GM12878 (cell line): ENCODE measurements around the gene ARHGAP26. TPM values are rescaled to one million over a fixed set of nuclear protein-coding genes. Genes with fewer than 3 reads are reported as not detected.

Source experiments
- ATAC-seq: fragments of 200-7000 bp; cut with Tn5 transposase; 3 replicates; pipeline ENCODE4 v1.9.1; 2020; ENCODE audit warnings: mild to moderate bottlenecking, moderate library complexity
- BruUV-seq: library from RNA; stranded (reverse); fragments of 400-500 nt; replicated peaks from 2 replicates; lab custom pipeline; 2021; lab: Mats Ljungman, UMichigan
- CTCF ChIA-PET: fragments of 300-600 bp; sonication (Branson Sonifier 250); formaldehyde crosslinking; extraction: SDS; loops from one replicate; lab custom pipeline; 2021; ENCODE audit warnings: inconsistent platforms; lab: Yijun Ruan, JAX
- POLR2A ChIA-PET: fragments of 350-600 bp; formaldehyde crosslinking; extraction: SDS; loops from one replicate; lab custom pipeline; 2021; ENCODE audit warnings: inconsistent platforms; lab: Charles Lee
- RAD21 ChIA-PET: fragments of 300-600 bp; sonication (Branson Sonifier 250); formaldehyde crosslinking; loops from one replicate; lab custom pipeline; 2023; ENCODE audit warnings: antibody characterized with exemption; ENCODE audit not compliant: unreplicated experiment; lab: Charles Lee
- SMC1A ChIA-PET: fragments of 300-600 bp; sonication (Branson Sonifier 250); formaldehyde crosslinking; loops from one replicate; lab custom pipeline; 2023; ENCODE audit not compliant: unreplicated experiment, uncharacterized antibody; lab: Charles Lee
- DNase-seq: peaks from one replicate; pipeline ENCODE4 v3.0.0-alpha.2; 2011; ENCODE audit warnings: low read depth, low spot score
- FAIRE-seq: peaks from 3 replicates; lab custom pipeline; 2011; peaks lifted over from hg19 to GRCh38; lab: Jason Lieb, UNC
- H2AFZ ChIP-seq: 2 replicates; pipeline ENCODE4 v1.6.0; 2011; ENCODE audit warnings: low read depth, low read length, control low read depth; ENCODE audit not compliant: control insufficient read depth
- H3K27ac ChIP-seq: 2 replicates; pipeline ENCODE4 v1.5.1; 2011; ENCODE audit warnings: control low read depth; ENCODE audit not compliant: control insufficient read depth, insufficient read depth
- H3K27me3 ChIP-seq, 2 experiments: replicated peaks in 1 of 2; 2 replicates each; pipeline versions ENCODE4 v1.6.0 to v1.6.1; 2011; ENCODE audit warnings: low read length in 1 of 2; ENCODE audit not compliant: control insufficient read depth in 2 of 2, insufficient read depth in 2 of 2
- H3K36me3 ChIP-seq, 2 experiments: 2 replicates each; pipeline ENCODE4 v1.5.1; 2011; ENCODE audit warnings: low read length in 1 of 2; ENCODE audit not compliant: control insufficient read depth in 2 of 2, insufficient read depth in 2 of 2
- H3K4me1 ChIP-seq: 2 replicates; pipeline ENCODE4 v1.6.1; 2011; ENCODE audit warnings: mild to moderate bottlenecking, low read length, moderate library complexity, mixed read lengths; ENCODE audit not compliant: control insufficient read depth, insufficient read depth
- H3K4me2 ChIP-seq: 2 replicates; pipeline ENCODE4 v1.6.0; 2011; ENCODE audit warnings: control low read depth; ENCODE audit not compliant: control insufficient read depth, insufficient read depth
- H3K4me3 ChIP-seq: fragments of 200-600 bp; sonication (generic); 2 replicates; pipeline ENCODE4 v1.5.1; 2016
- H3K79me2 ChIP-seq: 2 replicates; pipeline ENCODE4 v1.6.0; 2011; ENCODE audit warnings: low read length; ENCODE audit not compliant: control insufficient read depth, insufficient read depth
- H3K9ac ChIP-seq: 2 replicates; pipeline ENCODE4 v1.8.0; 2011; ENCODE audit warnings: low read length, control low read depth, mixed read lengths; ENCODE audit not compliant: control insufficient read depth, insufficient read depth
- H3K9me3 ChIP-seq: replicated peaks from 3 replicates; pipeline ENCODE4 v1.5.1; 2011; ENCODE audit warnings: mild to moderate bottlenecking, low read length; ENCODE audit not compliant: control insufficient read depth, insufficient read depth
- H4K20me1 ChIP-seq: 2 replicates; pipeline ENCODE4 v1.6.0; 2011; ENCODE audit not compliant: control insufficient read depth, insufficient read depth
- BMI1 ChIP-seq: fragments of 450-650 bp; IDR thresholded peaks from 2 replicates; pipeline ENCODE4 v1.6.1; 2016; ENCODE audit warnings: mild to moderate bottlenecking, moderate library complexity, borderline replicate concordance
- CREB1 ChIP-seq: IDR thresholded peaks from 2 replicates; pipeline ENCODE4 v1.6.1; 2012; ENCODE audit warnings: low read depth, mild to moderate bottlenecking, inconsistent platforms
- EED ChIP-seq: sonication (generic); IDR thresholded peaks from 2 replicates; pipeline ENCODE4 v1.6.1; 2016; ENCODE audit warnings: antibody characterized with exemption, low read depth
- FOXK2 ChIP-seq: fragments of 450-650 bp; IDR thresholded peaks from 2 replicates; pipeline ENCODE4 v1.6.1; 2017; ENCODE audit warnings: mild to moderate bottlenecking, moderate library complexity
- IKZF1 ChIP-seq: fragments of 450-650 bp; conservative IDR thresholded peaks from 2 replicates; pipeline ENCODE4 v1.6.1; 2017; ENCODE audit warnings: antibody characterized with exemption, mild to moderate bottlenecking
- MTA2 ChIP-seq: fragments of 450-650 bp; IDR thresholded peaks from 2 replicates; pipeline ENCODE4 v1.6.1; 2016; ENCODE audit warnings: low read depth, mild to moderate bottlenecking, moderate library complexity
- NBN ChIP-seq: fragments of 450-650 bp; IDR thresholded peaks from 2 replicates; pipeline ENCODE4 v1.6.1; 2016
- RAD21 ChIP-seq: IDR thresholded peaks from 2 replicates; pipeline ENCODE4 v1.6.1; 2011; ENCODE audit warnings: mild to moderate bottlenecking, low read depth, low read length, moderate library complexity; ENCODE audit not compliant: insufficient read depth
- RBBP5 ChIP-seq: fragments of 200-600 bp; sonication (generic); conservative IDR thresholded peaks from 2 replicates; pipeline ENCODE4 v1.6.1; 2016
- SIN3A ChIP-seq: IDR thresholded peaks from 2 replicates; pipeline ENCODE4 v1.6.1; 2012; ENCODE audit warnings: low read depth, low read length, improper control_type of control experiment
- SIX5 ChIP-seq: IDR thresholded peaks from 2 replicates; pipeline ENCODE4 v1.6.1; 2011; ENCODE audit warnings: mild to moderate bottlenecking, low read depth, low read length, moderate library complexity; ENCODE audit not compliant: severe bottlenecking
- SMC3 ChIP-seq: IDR thresholded peaks from 2 replicates; pipeline ENCODE4 v1.6.1; 2011; ENCODE audit warnings: low read length, improper control_type of control experiment, borderline replicate concordance
- SPI1 ChIP-seq: IDR thresholded peaks from 2 replicates; pipeline ENCODE4 v1.6.1; 2011; ENCODE audit warnings: low read depth, mild to moderate bottlenecking, low read length, moderate library complexity, borderline replicate concordance; ENCODE audit not compliant: insufficient read depth
- SUPT20H ChIP-seq: IDR thresholded peaks from 2 replicates; pipeline ENCODE4 v1.6.1; 2011; ENCODE audit warnings: low read depth, mild to moderate bottlenecking, low read length, moderate library complexity, borderline replicate concordance; ENCODE audit not compliant: control insufficient read depth
- ZNF622 ChIP-seq: fragments of 450-650 bp; IDR thresholded peaks from 2 replicates; pipeline ENCODE4 v1.6.1; 2017; ENCODE audit warnings: mild to moderate bottlenecking, inconsistent platforms
- WGBS: methylation state at CpG from one replicate; pipeline ENCODE4 v1.1.6; 2016; ENCODE audit warnings: low lambda C conversion rate; ENCODE audit not compliant: insufficient replicate concordance, insufficient coverage; ENCODE audit errors: missing lambda C conversion rate; 5-methylcytosine and 5-hydroxymethylcytosine counted together
- in situ Hi-C: fragments of 300-500 bp; cut with MboI; formaldehyde crosslinking; loops from 9 replicates; pipeline ENCODE4 v1.14.3; 2018; ENCODE audit warnings: mixed read lengths
- intact Hi-C: fragments of 100-400 bp; cut with micrococcal nuclease; formaldehyde crosslinking; loops from one replicate; pipeline ENCODE4 v1.14.2; 2022; ENCODE audit not compliant: unreplicated experiment
- polyA plus RNA-seq, 11 experiments: library from polyadenylated mRNA; depleted of rRNA in 4 of 11; unstranded in 6 of 11; stranded (reverse) in 5 of 11; fragments of >200 nt; fragmentation: Nextera tagmentation in 4 of 11; fragmentation: Illumina TruSeq in 1 of 11; extraction: Ambion mirVana in 4 of 11; extraction: Trizol in 1 of 11; gene quantifications; 1 replicate in 1 of 11; 2 replicates in 10 of 11; pipeline versions ENCODE4 v1.2.1 to v1.2.3, GENCODE V29; 2011 to 2016; ENCODE audit warnings: inconsistent platforms in 2 of 11, missing spikeins in 2 of 11, low read depth in 1 of 11
- total RNA-seq, 4 experiments: library from RNA; depleted of rRNA in 3 of 4; stranded (reverse); fragments of >200 nt in 3 of 4; fragmentation: Illumina TruSeq in 1 of 4; extraction: Trizol in 1 of 4; gene quantifications; 2 replicates each; pipeline versions ENCODE4 v1.2.1 to v1.2.3, GENCODE V29; 2013 to 2021
- TF ChIP-seq, protein P1 (sequence below), 3 experiments: IDR thresholded peaks in 2 of 3; conservative IDR thresholded peaks in 1 of 3; 2 replicates each; pipeline ENCODE4 v1.5.1; 2011; ENCODE audit warnings: low read depth in 3 of 3, low read length in 3 of 3, mild to moderate bottlenecking in 3 of 3, control low read depth in 2 of 3, moderate library complexity in 2 of 3, inconsistent platforms in 1 of 3, mixed read lengths in 1 of 3; ENCODE audit not compliant: control insufficient read depth in 2 of 3, insufficient read depth in 1 of 3; ENCODE audit errors: extremely low read depth in 1 of 3
- TF ChIP-seq, protein P2 (sequence below): fragments of 450-650 bp; IDR thresholded peaks from 2 replicates; pipeline ENCODE4 v1.6.1; 2017; ENCODE audit warnings: mild to moderate bottlenecking, low read depth, inconsistent platforms; ENCODE audit not compliant: poor library complexity, severe bottlenecking

The ARHGAP26 gene
- total and polyA plus RNA-seq, 10 of the 15 experiments (the other 5 are each of a cell fraction or from before 2014, with no cell fraction given) = 9.4 to 41.5 (median 19.3) TPM

DNA sequence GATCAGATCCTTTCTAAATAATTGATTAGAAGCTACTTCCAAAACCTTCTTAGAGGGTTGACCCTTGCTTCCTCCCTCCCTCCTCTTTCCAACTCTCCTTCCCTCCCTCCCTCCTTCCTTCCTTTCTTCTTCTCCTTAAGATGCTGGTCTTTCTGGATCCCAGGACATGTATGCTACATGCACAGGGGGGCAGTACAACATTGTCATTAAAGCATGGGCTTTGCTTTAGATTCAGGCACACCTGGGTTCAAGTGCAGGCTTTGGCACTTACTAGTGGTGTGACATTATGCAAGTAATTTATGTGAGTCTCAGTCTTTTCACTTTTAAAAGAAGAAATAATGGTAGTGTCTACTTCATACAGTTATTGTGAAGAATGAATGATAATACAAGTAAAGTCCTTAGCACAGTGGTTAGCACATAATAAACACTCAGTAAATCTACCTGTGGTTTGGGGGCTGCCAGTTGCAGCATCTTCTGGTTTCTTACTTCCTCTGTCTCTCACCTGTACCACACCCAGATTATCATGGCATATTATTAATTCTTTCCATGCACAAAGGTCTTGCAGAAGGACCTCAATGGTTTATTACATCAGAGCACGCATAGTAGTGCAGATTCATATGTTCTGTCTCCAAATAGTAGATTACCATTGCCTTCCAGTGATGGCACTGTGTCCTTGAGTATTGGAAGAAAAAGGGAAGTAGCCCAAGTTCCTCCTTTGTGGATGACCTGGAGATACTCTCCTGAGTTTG is 154.1 kb downstream of the ARHGAP26 start:
- intact Hi-C loops (loop anchor here (2.0 to 10.0 kb wide), 5 partner anchors 190 to 1268 kb away; partner anchors contain the start of gene NR3C1), in situ Hi-C loops (loop anchor here (5.0 to 10.0 kb wide), 3 partner anchors 80 to 1043 kb away; no protein-coding TSS in a partner anchor)
- SMC1A ChIA-PET = interaction anchor here (0.6 to 11.6 kb wide), 20 partner anchors 15 to 1264 kb away, joined by 3 to 149 read pairs (median 4); no protein-coding TSS in a partner anchor
- no peaks in the 10 kb centered on the region for H3K27me3 ChIP-seq
- DNase-seq (peak; percentile 11), ATAC-seq (peak; percentile 70), FAIRE-seq (no peak)
- H3K36me3 ChIP-seq = no peaks in the 10 kb centered on the region
- CTCF ChIA-PET = interaction anchor here (0.7 to 7.4 kb wide), 17 partner anchors 10 to 1268 kb away, joined by 3 to 78 read pairs (median 8); no protein-coding TSS in a partner anchor
- no peaks in the 10 kb centered on the region for H3K79me2 ChIP-seq
- RAD21 ChIA-PET = interaction anchor here (1.0 to 9.1 kb wide), 4 partner anchors 37 to 1044 kb away, joined by 3 to 129 read pairs (median 4); no protein-coding TSS in a partner anchor
- no peak overlapping the region for H3K27ac ChIP-seq
- H3K9ac ChIP-seq = no peak overlapping the region
- WGBS = 95% methylated on average over 1 of the region's 1 CpG
- no peaks in the 10 kb centered on the region for H3K4me1 ChIP-seq
- no peaks in the 10 kb centered on the region for H4K20me1 ChIP-seq
- H3K4me3 ChIP-seq = no peak overlapping the region
- no peak overlapping the region for H3K4me2 ChIP-seq
- POLR2A ChIA-PET = interaction anchor here (0.6 to 1.1 kb wide), 2 partner anchors 40 to 1055 kb away, joined by 4 to 6 read pairs; no protein-coding TSS in a partner anchor
- H3K9me3 ChIP-seq = no peaks in the 10 kb centered on the region
- H2AFZ ChIP-seq = no peak overlapping the region
- BruUV-seq = no TSS peak
- no peak for TF ChIP-seq CREB1
- TF ChIP-seq IKZF1 = no peak; the same call in 1 of the 2 replicates
- no peak for TF ChIP-seq EED
- TF ChIP-seq MTA2 = no peak
- peak; percentile 44; the same call in 1 of the 2 replicates for TF ChIP-seq SPI1
- no peak for TF ChIP-seq BMI1
- peak; percentile 79 for TF ChIP-seq RAD21
- TF ChIP-seq SIN3A = no peak
- no peak for TF ChIP-seq FOXK2
- TF ChIP-seq ZNF622 = no peak
- peak; percentile 49; the same call in 1 of the 2 replicates for TF ChIP-seq SMC3
- no peak for TF ChIP-seq SIX5
- TF ChIP-seq NBN = peak; percentile 31; the same call in 1 of the 2 replicates
- no peak for TF ChIP-seq RBBP5
- no peak for TF ChIP-seq SUPT20H
- TF ChIP-seq, protein P1, sequence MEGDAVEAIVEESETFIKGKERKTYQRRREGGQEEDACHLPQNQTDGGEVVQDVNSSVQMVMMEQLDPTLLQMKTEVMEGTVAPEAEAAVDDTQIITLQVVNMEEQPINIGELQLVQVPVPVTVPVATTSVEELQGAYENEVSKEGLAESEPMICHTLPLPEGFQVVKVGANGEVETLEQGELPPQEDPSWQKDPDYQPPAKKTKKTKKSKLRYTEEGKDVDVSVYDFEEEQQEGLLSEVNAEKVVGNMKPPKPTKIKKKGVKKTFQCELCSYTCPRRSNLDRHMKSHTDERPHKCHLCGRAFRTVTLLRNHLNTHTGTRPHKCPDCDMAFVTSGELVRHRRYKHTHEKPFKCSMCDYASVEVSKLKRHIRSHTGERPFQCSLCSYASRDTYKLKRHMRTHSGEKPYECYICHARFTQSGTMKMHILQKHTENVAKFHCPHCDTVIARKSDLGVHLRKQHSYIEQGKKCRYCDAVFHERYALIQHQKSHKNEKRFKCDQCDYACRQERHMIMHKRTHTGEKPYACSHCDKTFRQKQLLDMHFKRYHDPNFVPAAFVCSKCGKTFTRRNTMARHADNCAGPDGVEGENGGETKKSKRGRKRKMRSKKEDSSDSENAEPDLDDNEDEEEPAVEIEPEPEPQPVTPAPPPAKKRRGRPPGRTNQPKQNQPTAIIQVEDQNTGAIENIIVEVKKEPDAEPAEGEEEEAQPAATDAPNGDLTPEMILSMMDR (IDR thresholded peaks at IDR 0.05 in 2 of 3, conservative IDR thresholded peaks at IDR 0.05 in 1 of 3; ENCODE audit: control insufficient read depth in 2 of 3, extremely low read depth in 1 of 3, insufficient read depth in 1 of 3, low read depth in 3 of 3, low read length in 3 of 3) = peak; percentile 22 to 51 (median 42); a peak in 3 of 6 replicates
- TF ChIP-seq, protein P2, sequence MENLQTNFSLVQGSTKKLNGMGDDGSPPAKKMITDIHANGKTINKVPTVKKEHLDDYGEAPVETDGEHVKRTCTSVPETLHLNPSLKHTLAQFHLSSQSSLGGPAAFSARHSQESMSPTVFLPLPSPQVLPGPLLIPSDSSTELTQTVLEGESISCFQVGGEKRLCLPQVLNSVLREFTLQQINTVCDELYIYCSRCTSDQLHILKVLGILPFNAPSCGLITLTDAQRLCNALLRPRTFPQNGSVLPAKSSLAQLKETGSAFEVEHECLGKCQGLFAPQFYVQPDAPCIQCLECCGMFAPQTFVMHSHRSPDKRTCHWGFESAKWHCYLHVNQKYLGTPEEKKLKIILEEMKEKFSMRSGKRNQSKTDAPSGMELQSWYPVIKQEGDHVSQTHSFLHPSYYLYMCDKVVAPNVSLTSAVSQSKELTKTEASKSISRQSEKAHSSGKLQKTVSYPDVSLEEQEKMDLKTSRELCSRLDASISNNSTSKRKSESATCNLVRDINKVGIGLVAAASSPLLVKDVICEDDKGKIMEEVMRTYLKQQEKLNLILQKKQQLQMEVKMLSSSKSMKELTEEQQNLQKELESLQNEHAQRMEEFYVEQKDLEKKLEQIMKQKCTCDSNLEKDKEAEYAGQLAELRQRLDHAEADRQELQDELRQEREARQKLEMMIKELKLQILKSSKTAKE = no peak
